Measurements from ENCODE around the gene PWWP2B.

- TF ChIP-seq CTCF (IDR thresholded peaks at IDR 0.05 in 8 of 11, conservative IDR thresholded peaks at IDR 0.05 in 3 of 11) (peak in 1 of 11 experiments; percentile 27), POLR2A (IDR thresholded peaks at IDR 0.05) (no peak), POLR2AphosphoS5 (IDR thresholded peaks at IDR 0.05) (no peak)
These were observed 31.0 kb downstream of the PWWP2B start for GRCh38 chr10:132427939-132428367.
